Transverse colon (tissue), 4 donors: ENCODE measurements around the gene CIC. TPM values are rescaled to one million over a fixed set of nuclear protein-coding genes. Genes with fewer than 3 reads are reported as not detected.

ENCODE experiments used
- DNase-seq: peaks from one replicate; pipeline ENCODE4 v3.0.0-alpha.2; 2019
- H3K27ac ChIP-seq, 4 donors: fragments of 200-600 bp; sonication (generic); 2 replicates each; pipeline ENCODE4 v1.5.1; 2016 to 2018; ENCODE audit warnings: inconsistent platforms in 4 of 4
- H3K27me3 ChIP-seq: fragments of 200-600 bp; sonication (generic); 2 replicates; pipeline ENCODE4 v1.5.1; 2017; ENCODE audit warnings: inconsistent platforms
- H3K36me3 ChIP-seq, 4 donors: fragments of 200-600 bp; sonication (generic); 2 replicates each; pipeline ENCODE4 v1.5.1; 2017 to 2019; ENCODE audit warnings: inconsistent platforms in 4 of 4
- H3K4me1 ChIP-seq, 4 donors: fragments of 200-600 bp; sonication (generic); 2 replicates each; pipeline ENCODE4 v1.5.1; 2017 to 2020; ENCODE audit warnings: inconsistent platforms in 4 of 4
- H3K4me3 ChIP-seq, 4 donors: fragments of 200-600 bp; sonication (generic); 1 replicate in 1 of 4; 2 replicates in 3 of 4; pipeline versions ENCODE4 v1.5.1 to v1.6.1; 2017 to 2019; ENCODE audit warnings: inconsistent platforms in 4 of 4
- H3K9me3 ChIP-seq, 2 donors: fragments of 200-600 bp; sonication (generic); 2 replicates each; pipeline ENCODE4 v1.5.1; 2017 to 2019; ENCODE audit warnings: inconsistent platforms in 2 of 2
- CTCF ChIP-seq, 5 experiments: fragments of 200-600 bp in 3 of 5; fragments of 450-650 bp in 2 of 5; sonication (generic) in 3 of 5; IDR thresholded peaks; 1 replicate in 2 of 5; 2 replicates in 3 of 5; pipeline ENCODE4 v1.5.1; 2016 to 2017; ENCODE audit warnings: antibody characterized with exemption in 5 of 5, inconsistent platforms in 3 of 5, mild to moderate bottlenecking in 2 of 5, moderate library complexity in 1 of 5
- EP300 ChIP-seq: sonication (generic); formaldehyde crosslinking; IDR thresholded peaks from one replicate; pipeline ENCODE4 v1.6.1; 2017; ENCODE audit warnings: antibody characterized with exemption, low read depth
- POLR2A ChIP-seq: fragments of 450-650 bp; IDR thresholded peaks from one replicate; pipeline ENCODE4 v1.6.1; 2016; ENCODE audit warnings: antibody characterized with exemption, mild to moderate bottlenecking, moderate library complexity
- POLR2AphosphoS5 ChIP-seq, 3 donors: sonication (generic); formaldehyde crosslinking; IDR thresholded peaks; one replicate each; pipeline ENCODE4 v1.6.1; 2016; ENCODE audit warnings: antibody characterized with exemption in 3 of 3
- WGBS, 2 donors: methylation state at CpG; one replicate each; pipeline ENCODE4 v1.1.5; 2018; ENCODE audit warnings: low coverage in 1 of 2; 5-methylcytosine and 5-hydroxymethylcytosine counted together
- in situ Hi-C, 4 donors: fragments of 200-750 bp; cut with MboI; loops; one replicate each; pipeline versions ENCODE4 v1.15.0 to v1.15.1; 2017; ENCODE audit warnings: low sequenced_read_pairs in 3 of 4, low pct_ligation_motif_present in 1 of 4, low pct_unique_long_range_greater_than_20kb in 1 of 4
- intact Hi-C: fragments of 100-400 bp; cut with DNase I; formaldehyde crosslinking; loops from one replicate; pipeline ENCODE4 v1.15.1; 2023; ENCODE audit warnings: low total_unique reads
- total RNA-seq, 4 donors: library from RNA; depleted of rRNA; stranded (reverse); fragments of >200 nt; gene quantifications; one replicate each; pipeline ENCODE4 v1.1.0, GENCODE V29; 2016

CIC gene
- total RNA-seq, 4 donors from 2014 or later: 35.1 to 96.5 (median 43.6) TPM

- Histone ChIP-seq H3K4me1 (peaks cover 55 to 78% (median 70%) of the 10 kb centered on the region in 4 donors), H3K9me3 (no peaks in the 10 kb centered on the region), H3K36me3 (no peaks in the 10 kb centered on the region), H3K27ac (peak overlapping the region; percentile 91 to 99 (median 92)), H3K4me3 (no peak overlapping the region), H3K27me3 (no peaks in the 10 kb centered on the region)
- in situ Hi-C loops (no loop called here), intact Hi-C loops (no loop called here)
- WGBS, 2 donors: 17 to 50% methylated on average over 2 to 4 of the region's 4 CpGs
- no peak for TF ChIP-seq CTCF (IDR thresholded peaks at IDR 0.05)
- no peak for TF ChIP-seq POLR2AphosphoS5 (IDR thresholded peaks at IDR 0.05)
- no peak for TF ChIP-seq EP300
- TF ChIP-seq POLR2A: no peak
- no peak for DNase-seq
Observed at GRCh38 chr19:42282819-42283187, 13.8 kb downstream of the CIC start.

DNA sequence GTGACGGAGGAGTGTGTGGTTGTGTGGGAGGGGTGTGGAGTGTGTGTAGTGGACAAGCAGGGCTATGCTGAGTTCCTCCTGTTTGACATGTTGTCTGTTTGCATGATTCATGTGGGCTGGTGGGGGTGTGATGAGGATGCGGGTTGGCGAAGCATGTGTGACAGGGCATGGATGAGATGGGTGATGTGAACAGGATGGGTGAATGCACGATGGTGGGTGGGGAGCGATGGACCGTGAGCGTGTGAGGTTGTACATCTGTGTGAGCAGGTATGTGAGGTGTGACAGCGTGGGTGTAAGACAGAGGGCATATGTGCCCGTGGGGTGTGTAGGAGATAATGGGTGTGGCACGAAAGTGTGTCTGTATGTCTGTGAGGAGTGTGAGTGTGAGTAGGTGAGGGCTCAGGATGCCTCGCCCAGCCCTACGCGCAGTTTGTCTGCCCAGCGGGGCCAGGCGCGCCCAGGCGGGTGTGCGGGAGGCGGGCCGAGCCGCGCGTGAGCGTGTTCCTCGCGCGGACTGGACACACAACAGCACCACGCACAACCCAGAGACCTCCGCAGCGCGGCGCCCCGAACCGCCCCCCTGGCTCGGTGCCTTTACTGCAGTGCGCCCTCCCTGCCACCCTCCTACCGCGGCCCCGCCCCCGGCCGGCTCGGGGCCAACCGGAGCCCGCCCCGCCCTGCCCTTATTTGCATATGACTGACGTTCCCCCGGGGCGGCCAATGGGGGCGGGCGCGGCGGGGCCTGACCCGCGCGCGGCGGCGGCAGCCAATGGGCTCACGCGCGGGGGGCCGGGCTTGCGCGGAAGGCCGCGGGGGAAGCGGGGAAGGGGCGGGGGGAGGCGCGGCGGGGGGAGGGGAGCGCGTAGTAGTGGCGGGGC is 14.4 kb downstream of the CIC start:
- H3K4me3 ChIP-seq: peak overlapping the region; percentile 46 to 73 (median 53)
- 1 to 7% methylated on average over 10 to 57 of the region's 74 CpGs for WGBS, 2 donors
- peak; percentile 97 for DNase-seq
- in situ Hi-C loops: no loop called here
- H3K27me3 ChIP-seq: no peaks in the 10 kb centered on the region
- peaks cover 49 to 72% (median 64%) of the 10 kb centered on the region in 4 donors for H3K4me1 ChIP-seq
- intact Hi-C loops: no loop called here
- H3K9me3 ChIP-seq: no peaks in the 10 kb centered on the region
- TF ChIP-seq POLR2AphosphoS5 (IDR thresholded peaks at IDR 0.05): peak; percentile 75 to 80 (median 76)
- peak in 1 of 5 experiments; percentile 21 for TF ChIP-seq CTCF (IDR thresholded peaks at IDR 0.05)
- TF ChIP-seq POLR2A: peak; percentile 61
- no peak for TF ChIP-seq EP300
- H3K36me3 ChIP-seq: no peaks in the 10 kb centered on the region
- peak overlapping the region; percentile 91 to 99 (median 92) for H3K27ac ChIP-seq

GRCh38 chr19:42284066-42284501 is 15.0 kb downstream of the CIC start:
- Histone ChIP-seq H3K9me3 (no peaks in the 10 kb centered on the region), H3K36me3 (peaks cover 0 to 3% (median 1%) of the 10 kb centered on the region in 4 donors), H3K27me3 (no peaks in the 10 kb centered on the region), H3K27ac (peak overlapping the region; percentile 91 to 99 (median 92)), H3K4me1 (peaks cover 43 to 67% (median 58%) of the 10 kb centered on the region in 4 donors), H3K4me3 (peak overlapping the region in 3 of 4 donors; percentile 49 to 73 (median 53))
- 0% methylated on average over 24 of the region's 76 CpGs; no CpG with 5 or more reads in 1 of the 2 donors for WGBS, 2 donors
- DNase-seq: peak; percentile 89
- intact Hi-C loops: no loop called here
- in situ Hi-C loops: no loop called here
- no peak for TF ChIP-seq CTCF (IDR thresholded peaks at IDR 0.05)
- no peak for TF ChIP-seq POLR2A
- no peak for TF ChIP-seq POLR2AphosphoS5 (IDR thresholded peaks at IDR 0.05)
- no peak for TF ChIP-seq EP300

- WGBS, 2 donors: 7 to 27% methylated on average over 2 to 26 of the region's 41 CpGs
- Histone ChIP-seq H3K27ac (peak overlapping the region; percentile 80 to 91 (median 86)), H3K4me3 (peak overlapping the region; percentile 48 to 73 (median 57)), H3K36me3 (peaks cover 0 to 8% (median 4%) of the 10 kb centered on the region in 4 donors), H3K9me3 (no peaks in the 10 kb centered on the region), H3K27me3 (no peaks in the 10 kb centered on the region), H3K4me1 (peaks cover 38 to 60% (median 51%) of the 10 kb centered on the region in 4 donors)
- DNase-seq: no peak
- TF ChIP-seq EP300 (no peak), CTCF (IDR thresholded peaks at IDR 0.05) (no peak), POLR2A (no peak), POLR2AphosphoS5 (IDR thresholded peaks at IDR 0.05) (no peak)
- intact Hi-C loops: no loop called here
- in situ Hi-C loops: no loop called here
Observed at GRCh38 chr19:42284591-42285341, 15.7 kb downstream of the CIC start.
